Mesenteric fat pad (tissue), 1 donor: ENCODE results near the gene TBX15. TPM values are rescaled to one million over a fixed set of nuclear protein-coding genes. Genes with fewer than 3 reads are reported as not detected.

Experiments
- DNase-seq: peaks from one replicate; pipeline ENCODE4 v3.0.0-alpha.2; 2020; ENCODE audit warnings: low spot score
- total RNA-seq: library from RNA; stranded (reverse); fragmentation: NEBNext Ultra II Directional; extraction: Animal tissue kit (Norgen Biotek cat#: 25700); gene quantifications from one replicate; pipeline ENCODE4 v1.2.1, GENCODE V29; 2021
- donor health status: DM: yes; HTN: yes; CAD: no.

Gene TBX15
- total RNA-seq, 1 donor from 2014 or later = 10.4 TPM

DNA sequence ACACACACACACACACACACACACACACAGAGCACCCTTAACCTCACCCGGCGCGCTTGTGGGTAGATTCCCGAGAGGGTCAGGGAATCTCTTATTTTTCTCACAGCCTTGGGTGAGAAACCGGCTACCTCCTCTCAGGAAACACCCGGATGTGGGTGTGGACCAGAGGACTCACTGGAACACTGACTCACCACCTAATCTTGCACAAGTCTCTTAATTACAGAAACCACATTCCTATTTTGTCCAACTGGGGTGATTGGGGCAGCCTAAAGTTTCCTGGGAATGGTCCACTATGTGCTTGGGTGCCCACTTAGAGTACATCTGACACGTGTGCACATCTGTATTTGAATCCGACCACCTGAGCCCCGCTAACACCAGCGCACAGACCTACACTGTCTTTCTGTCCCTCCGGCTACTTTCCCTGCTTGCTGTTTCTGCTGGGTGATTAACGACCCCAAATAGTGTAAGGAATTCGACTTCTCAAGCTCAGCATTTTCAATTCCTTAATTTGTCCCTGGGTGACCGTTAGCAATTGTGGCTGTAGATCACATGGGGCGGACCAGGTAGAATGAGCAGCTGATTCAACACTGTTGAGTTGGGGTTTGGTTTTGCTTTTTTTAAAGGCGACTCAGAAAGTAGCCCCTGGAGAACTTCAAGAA is 14.0 kb upstream of the TBX15 start:
- DNase-seq = no peak

DNA sequence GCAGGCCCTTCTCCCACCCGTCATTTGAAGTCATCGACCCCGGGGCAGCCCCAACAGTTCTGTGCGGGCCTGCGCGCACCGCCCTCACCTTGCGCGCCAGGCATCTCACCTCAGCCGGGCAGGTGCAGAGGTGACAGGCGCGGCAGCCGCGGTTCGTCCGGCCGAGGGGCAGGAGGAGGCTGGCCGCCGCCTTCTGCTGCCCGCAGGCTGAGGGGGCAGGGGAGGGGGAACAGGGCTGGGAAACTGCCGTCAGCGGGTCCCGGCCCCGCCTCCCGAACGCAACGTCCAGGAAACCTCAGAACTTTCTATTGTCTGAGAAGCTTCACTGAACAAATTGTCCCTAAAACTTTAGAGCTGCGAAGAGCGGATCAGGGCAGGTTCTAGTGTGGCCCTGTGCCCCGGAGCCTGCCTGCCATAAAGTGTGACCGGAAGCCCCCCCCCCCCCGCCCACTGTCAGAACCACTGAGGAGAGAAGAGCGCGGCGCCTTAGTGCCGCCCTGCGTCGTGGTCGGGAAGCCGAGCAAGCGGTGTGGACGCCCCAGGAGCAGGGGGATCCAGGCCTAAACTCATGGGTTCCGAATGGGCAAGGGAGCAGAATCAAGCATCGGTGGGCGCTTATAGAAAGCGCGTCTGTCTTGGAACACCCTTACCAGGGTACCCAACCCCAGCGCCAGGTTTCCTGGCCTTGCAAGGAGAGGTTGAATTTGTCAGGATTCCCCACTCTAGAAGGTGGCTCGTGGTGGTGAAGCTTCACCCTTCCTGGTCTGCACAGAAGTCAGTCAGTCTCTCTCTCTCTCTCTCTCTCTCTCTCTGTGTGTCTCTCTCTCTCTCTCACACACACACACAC is 13.3 kb upstream of the TBX15 start:
- no peak for DNase-seq

DNA sequence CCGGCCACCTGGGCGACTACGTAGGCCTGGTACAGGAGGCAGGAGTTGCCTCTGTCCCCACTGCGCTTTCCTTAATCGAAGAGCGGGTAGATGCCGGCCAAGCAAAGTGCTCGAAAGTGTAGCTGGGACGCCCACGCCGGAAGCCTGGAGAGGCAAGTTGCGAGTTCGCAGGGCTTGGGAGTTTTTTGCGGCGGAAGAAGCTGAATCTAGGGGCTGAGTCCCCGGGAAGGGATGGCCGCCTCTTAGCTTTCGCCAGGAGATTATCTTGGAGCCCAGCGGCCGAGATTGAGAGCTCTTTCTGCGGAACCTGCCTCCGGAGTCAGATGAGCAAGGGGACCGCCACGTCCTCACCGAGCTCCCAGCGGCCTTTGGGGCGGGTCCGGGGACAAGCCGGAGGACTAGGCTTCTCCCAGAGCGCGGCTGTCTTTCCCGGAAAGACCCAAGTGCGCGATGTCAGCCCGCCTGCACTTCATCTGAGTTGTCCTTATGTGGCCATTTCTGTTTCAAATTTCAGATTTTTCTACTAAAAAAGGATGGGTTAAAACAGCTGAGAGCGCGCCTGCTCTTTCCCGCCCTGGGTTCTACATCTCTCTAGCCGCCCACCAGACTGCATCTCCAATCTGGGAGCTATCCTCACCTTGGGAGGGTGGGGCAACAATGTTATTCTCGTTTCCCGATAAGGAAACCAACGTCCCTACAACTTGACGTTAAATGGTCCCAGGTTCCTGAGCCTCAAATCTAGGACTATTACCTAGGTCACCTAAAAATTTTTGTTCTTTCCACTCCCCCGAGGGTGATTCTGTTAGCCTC is 12.4 kb upstream of the TBX15 start:
- no peak for DNase-seq

DNA sequence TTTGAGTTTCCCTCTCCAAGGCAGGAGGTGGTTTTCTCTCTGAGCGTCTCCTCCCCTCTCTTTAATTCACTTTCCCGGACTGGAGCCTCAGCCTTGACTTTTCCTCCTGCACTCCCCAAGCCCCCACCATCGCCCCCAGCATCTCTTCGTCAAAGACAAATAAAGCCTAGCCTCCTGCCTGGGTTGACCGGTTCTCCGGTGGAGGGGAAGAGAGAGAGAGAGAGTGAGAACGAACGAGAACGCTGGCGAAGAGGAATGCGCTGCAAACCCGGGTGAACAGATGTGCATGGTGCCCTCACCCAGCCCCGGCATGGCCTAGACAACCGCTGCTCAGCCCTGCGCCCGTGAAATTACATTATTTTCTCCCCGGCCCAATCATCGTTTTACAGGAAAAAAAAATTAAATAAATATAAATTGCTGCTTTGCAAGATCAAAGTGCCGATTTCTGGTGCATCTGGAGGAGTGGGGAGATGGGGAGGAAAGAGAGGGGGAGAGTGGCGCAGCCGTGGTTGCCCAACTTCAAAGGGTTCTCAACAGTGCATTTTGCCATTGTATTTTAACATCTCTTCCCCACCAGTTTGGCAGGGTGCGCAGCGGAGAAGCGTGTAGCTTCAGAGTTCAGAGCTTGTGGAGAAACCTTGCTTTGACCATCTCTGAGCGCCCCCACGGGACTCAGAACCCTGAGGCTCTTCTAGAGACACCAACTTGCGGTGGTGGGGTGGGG is 11.4 kb upstream of the TBX15 start:
- no peak for DNase-seq

- no peak for DNase-seq
Measured at GRCh38 chr1:118998171-118998570, 10.0 kb upstream of the TBX15 start.

DNA sequence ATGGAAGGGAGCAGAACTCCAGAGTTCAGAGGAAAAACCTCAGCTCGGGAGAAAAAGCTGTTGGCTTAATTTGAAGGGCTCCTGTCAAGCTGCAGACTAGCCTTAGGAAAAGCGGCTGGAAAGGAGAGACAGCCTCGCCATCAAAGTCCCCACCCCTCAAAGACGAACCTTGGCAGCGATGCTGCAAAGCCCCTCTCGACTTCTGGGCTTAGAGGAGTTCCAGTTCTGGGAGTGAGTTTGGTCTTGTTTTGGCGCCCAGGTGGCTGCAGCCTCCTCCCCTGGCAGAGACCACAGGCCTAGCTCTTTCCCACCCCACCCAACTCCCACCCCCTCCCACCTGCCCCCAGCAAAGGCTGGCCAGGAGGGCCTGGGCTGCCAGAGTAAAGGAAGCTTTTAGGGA is 9.1 kb upstream of the TBX15 start:
- no peak for DNase-seq

DNA sequence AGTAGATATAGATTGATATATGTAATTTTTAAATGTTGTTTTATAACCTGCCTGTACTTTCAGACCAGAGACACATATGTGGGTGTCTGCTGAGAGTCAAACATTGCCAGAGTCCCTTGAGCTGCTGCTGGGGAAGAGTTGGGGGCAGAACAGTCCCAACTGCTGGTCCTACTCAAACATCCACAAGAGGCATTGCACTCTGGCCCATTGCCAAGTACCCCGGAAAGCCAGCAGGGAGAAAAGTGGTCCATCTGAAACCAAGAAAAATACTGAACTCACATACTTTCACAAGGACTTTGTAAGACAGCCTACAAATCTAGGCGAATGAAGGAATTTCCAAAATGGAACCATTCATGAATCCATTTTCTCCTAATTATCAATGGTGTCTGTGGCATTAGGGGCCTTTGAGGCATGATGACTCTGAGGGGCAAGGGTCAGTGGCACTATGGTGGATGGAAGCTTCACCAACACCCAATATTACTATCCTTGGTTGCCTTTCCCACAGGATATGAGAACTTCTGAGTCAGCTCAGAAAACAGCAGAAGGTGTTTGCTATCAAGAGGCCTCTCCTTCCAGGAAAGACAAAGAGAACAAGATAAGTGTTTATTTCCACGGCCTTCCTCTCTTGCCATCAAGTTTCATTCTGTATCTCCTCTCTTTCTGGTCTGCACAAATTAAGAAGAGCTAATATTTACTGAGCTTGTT is 7.3 kb upstream of the TBX15 start:
- DNase-seq = no peak

DNA sequence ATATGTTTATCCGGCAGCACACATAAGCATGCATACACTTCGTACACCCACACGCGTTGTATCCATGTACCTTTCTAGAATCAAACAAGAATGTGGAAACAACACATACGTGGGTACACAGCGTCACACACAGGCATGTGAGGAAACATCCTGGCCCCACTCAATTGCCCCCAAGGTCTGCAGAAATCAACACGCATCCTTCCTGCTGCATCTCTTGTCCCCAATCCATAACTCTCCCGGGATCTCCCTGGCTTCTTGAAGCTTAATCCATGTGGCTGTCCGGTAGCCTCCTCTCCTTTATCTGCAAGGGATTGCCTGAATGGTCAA is 5.5 kb upstream of the TBX15 start:
- DNase-seq = no peak

DNA sequence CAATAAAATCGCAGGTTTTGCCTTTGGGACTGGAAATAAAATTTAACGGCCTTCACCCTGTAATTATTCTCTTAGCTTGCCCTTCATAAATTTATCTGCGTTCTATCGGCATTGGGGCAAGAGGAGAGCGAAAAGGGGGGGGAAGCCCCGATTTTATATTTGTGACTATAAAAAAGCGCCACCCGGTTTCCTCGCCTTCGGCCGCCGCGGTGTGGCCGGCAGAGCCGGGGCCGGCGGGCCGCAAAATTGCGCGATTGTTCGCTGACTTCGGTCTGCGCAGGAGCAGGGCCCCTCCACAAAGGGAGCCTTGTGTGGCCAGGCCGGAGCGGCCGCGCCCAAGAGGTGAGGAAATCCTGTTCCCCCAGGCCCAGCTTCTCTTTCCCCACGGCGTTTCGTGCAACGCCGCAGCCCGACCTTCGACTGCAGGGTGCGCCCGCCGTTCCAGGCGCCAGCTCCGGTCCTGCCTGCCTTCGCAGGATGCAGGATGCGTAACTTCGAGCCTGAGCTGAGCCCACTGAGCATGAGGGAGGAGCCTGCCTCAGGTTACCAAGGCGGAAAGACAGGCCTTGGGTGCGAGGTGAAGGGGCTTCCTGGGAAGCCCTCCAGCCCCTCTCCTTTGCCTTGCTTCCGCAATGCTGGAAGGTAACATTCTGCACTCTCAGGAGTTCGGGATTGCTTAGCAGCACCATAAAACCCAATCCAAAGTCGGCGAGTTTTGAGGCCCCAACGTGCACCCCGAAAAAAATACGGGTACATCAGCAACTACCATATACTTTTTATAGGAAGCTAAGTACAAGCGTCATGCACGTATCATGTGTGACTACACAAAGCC is 4.9 kb upstream of the TBX15 start:
- no peak for DNase-seq

DNA sequence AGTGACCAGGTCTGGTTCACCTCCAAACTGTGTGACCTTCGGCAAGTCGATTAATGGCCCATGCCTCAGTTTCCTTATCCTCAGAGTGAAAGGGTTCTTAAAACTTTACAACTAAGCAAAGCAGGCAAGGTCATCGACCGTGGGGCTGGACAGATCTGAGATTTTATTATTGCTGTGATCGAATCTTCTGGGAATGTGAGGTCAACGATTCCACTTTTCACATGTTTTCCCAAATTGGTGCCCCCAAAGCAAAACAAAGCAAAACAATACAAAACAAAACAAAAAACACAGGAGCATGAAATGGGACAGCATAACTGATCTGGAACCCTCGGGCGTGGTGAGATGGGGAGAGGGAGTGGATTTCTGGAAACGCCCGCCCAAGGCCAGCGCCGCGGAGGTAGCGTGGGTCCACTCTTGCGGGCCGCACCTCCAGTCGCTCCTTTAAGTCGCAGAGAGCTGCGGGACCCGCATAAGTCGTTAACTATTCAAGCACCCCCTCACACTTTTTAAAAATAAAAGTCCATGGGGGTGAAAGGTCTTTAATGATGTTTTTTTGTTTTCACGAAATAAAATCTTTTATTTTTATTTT is 4.2 kb upstream of the TBX15 start:
- no peak for DNase-seq

DNA sequence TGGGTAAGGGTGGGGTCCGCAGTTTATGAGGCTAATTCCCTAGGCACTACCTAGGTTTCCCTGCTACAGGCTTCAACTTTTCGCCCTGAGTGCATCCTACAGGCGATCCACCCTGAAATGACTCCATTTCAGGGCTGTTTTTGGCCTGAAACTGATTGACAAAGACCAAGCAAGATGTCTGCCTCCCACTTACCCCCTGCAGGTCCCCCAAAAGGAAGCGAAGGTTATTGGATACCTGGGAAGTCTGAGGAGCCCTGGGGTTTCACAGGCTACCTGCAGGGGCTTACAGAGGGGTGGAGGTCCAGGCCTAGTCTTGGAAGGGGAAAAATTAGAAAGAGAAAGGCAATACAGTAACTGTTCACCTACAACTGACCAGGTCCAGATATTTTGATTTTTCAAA is 3.3 kb upstream of the TBX15 start:
- no peak for DNase-seq

GRCh38 chr1:118990513-118991152 is 2.5 kb upstream of the TBX15 start:
- no peak for DNase-seq

DNA sequence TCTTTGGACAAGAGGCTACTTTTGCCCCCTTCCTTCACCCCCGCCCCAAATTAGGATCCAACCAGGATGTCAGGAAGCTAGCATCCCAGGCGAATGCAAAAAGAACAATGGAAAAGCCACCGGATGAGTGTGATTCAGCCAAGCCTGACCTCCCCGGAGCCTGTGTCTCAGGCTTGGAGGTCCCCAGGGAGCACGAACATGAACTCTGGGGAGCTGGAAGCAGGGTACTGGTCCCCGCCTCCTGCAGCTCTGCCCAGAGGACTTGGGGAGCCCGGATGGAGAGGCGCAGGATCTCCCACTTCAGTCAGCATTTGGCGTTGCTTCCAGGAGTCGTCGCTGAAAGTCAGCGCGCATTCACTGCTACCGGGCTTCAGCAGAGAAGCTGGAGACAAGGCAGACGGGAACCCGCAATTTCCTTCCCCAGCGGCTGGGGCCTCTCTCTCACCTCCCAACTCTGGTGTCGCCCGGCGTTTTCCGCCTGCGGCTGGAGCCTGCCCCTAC is 1.8 kb upstream of the TBX15 start:
- no peak for DNase-seq

- DNase-seq = no peak
Measured at GRCh38 chr1:118989006-118989815, 1.1 kb upstream of the TBX15 start.

GRCh38 chr1:118987468-118988185 is 516 bp downstream of the TBX15 start:
- DNase-seq = no peak

- no peak for DNase-seq
Measured at GRCh38 chr1:118986555-118987467, 1.3 kb downstream of the TBX15 start.
